ENCODE results near the gene LIPC. TPM values are rescaled to one million over a fixed set of nuclear protein-coding genes. Genes with fewer than 3 reads are reported as not detected.

LIPC gene
- total and polyA plus RNA-seq, 10 of the 15 experiments (the other 5 are each of a cell fraction or from before 2014, with no cell fraction given): 0.06 to 0.31 (median 0.16) TPM; not detected in 1

DNA sequence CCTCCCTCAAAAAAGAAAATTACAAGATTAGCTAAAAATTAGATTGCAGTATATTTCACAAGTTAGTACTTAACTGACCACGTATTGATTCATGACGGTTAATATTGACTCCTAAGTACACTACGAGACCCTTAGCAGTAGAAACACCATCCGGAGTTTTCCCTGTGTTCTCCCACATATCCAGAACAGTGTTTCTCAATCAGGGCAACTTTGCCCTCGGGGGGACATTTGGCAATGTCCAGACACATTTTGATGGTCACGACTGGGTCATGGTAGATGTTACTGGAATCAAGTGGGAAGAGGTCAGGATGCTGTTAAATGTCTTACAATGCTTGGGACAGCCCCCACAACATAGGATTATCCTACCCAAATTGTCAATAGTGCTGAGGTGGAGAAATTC lies 40.7 kb upstream of the LIPC start:
- H3K4me1 ChIP-seq (ENCODE audit: control insufficient read depth, insufficient read depth, low read length): no peaks in the 10 kb centered on the region
- POLR2A ChIA-PET: no interaction called here
- BruUV-seq (replicated peaks): no TSS peak
- no peak overlapping the region for H2AFZ ChIP-seq (ENCODE audit: control insufficient read depth, low read depth, low read length)
- CTCF ChIA-PET: interaction anchor here (0.8 kb wide), 1 partner anchor 83 kb away, joined by 3 read pairs; no protein-coding TSS in a partner anchor
- H3K79me2 ChIP-seq (ENCODE audit: control insufficient read depth, insufficient read depth, low read length): no peaks in the 10 kb centered on the region
- DNase-seq (ENCODE audit: low read depth, low spot score): no peak
- H3K4me3 ChIP-seq: no peak overlapping the region
- H4K20me1 ChIP-seq (ENCODE audit: control insufficient read depth, insufficient read depth): no peaks in the 10 kb centered on the region
- SMC1A ChIA-PET (ENCODE audit: uncharacterized antibody, unreplicated experiment): interaction anchor here (0.6 kb wide), 1 partner anchor 26 kb away, joined by 3 read pairs; no protein-coding TSS in a partner anchor
- H3K27ac ChIP-seq (ENCODE audit: control insufficient read depth, insufficient read depth): no peak overlapping the region
- no peak for FAIRE-seq
- TF ChIP-seq EP300 (IDR thresholded peaks at IDR 0.05; ENCODE audit: borderline replicate concordance in 1 of 2, control insufficient read depth in 1 of 2, low read depth in 2 of 2, low read length in 2 of 2): no peak
- no peak overlapping the region for H3K4me2 ChIP-seq (ENCODE audit: control insufficient read depth, insufficient read depth)
- in situ Hi-C loops (cut with MboI) (no loop called here), intact Hi-C loops (cut with micrococcal nuclease; ENCODE audit: unreplicated experiment) (no loop called here)
- no peak overlapping the region for H3K9ac ChIP-seq (ENCODE audit: control insufficient read depth, insufficient read depth, low read length)
- 72% methylated on average over 6 of the region's 6 CpGs for WGBS (ENCODE audit: insufficient coverage, insufficient replicate concordance, low lambda C conversion rate, missing lambda C conversion rate)
- H3K27me3 ChIP-seq (replicated peaks in 1 of 2; ENCODE audit: control insufficient read depth in 2 of 2, insufficient read depth in 2 of 2, low read length in 1 of 2): no peaks in the 10 kb centered on the region
- ATAC-seq: no peak
- H3K9me3 ChIP-seq (replicated peaks; ENCODE audit: control insufficient read depth, insufficient read depth, low read length): no peaks in the 10 kb centered on the region
- RAD21 ChIA-PET (ENCODE audit: unreplicated experiment): no interaction called here
- H3K36me3 ChIP-seq (ENCODE audit: control insufficient read depth in 2 of 2, insufficient read depth in 2 of 2, low read length in 1 of 2): no peaks in the 10 kb centered on the region

GRCh38 chr15:58392141-58392540 lies 39.6 kb upstream of the LIPC start:
- ATAC-seq (no peak), DNase-seq (ENCODE audit: low read depth, low spot score) (no peak), FAIRE-seq (no peak)
- ChIA-PET CTCF (no interaction called here), RAD21 (ENCODE audit: unreplicated experiment) (no interaction called here), POLR2A (interaction anchor here (1.3 kb wide), 1 partner anchor 9 kb away, joined by 3 read pairs; no protein-coding TSS in a partner anchor), SMC1A (ENCODE audit: uncharacterized antibody, unreplicated experiment) (no interaction called here)
- no peak overlapping the region for H3K4me2 ChIP-seq (ENCODE audit: control insufficient read depth, insufficient read depth)
- no peaks in the 10 kb centered on the region for H3K9me3 ChIP-seq (replicated peaks; ENCODE audit: control insufficient read depth, insufficient read depth, low read length)
- no peak overlapping the region for H3K9ac ChIP-seq (ENCODE audit: control insufficient read depth, insufficient read depth, low read length)
- H4K20me1 ChIP-seq (ENCODE audit: control insufficient read depth, insufficient read depth): no peaks in the 10 kb centered on the region
- TF ChIP-seq YY1 (IDR thresholded peaks at IDR 0.05; ENCODE audit: low read depth, low read length) (no peak), EED (IDR thresholded peaks at IDR 0.05; ENCODE audit: low read depth) (no peak), RAD51 (IDR thresholded peaks at IDR 0.05) (no peak), IKZF2 (IDR thresholded peaks at IDR 0.05) (no peak), STAT1 (conservative IDR thresholded peaks at IDR 0.05) (no peak), SMC3 (IDR thresholded peaks at IDR 0.05; ENCODE audit: borderline replicate concordance, low read length) (no peak), MEF2A (IDR thresholded peaks at IDR 0.05; ENCODE audit: insufficient read depth, low read depth, low read length) (no peak), ETV6 (conservative IDR thresholded peaks at IDR 0.05 in 1 of 2, IDR thresholded peaks at IDR 0.05 in 1 of 2; ENCODE audit: borderline replicate concordance in 1 of 2, low read depth in 1 of 2) (no peak), CHD2 (IDR thresholded peaks at IDR 0.05; ENCODE audit: borderline replicate concordance, low read depth, low read length) (no peak), ESRRA (IDR thresholded peaks at IDR 0.05; ENCODE audit: low read length) (no peak), ZBED1 (IDR thresholded peaks at IDR 0.05; ENCODE audit: borderline replicate concordance) (no peak), BCL11A (IDR thresholded peaks at IDR 0.05; ENCODE audit: low read depth, low read length) (no peak)
- TF ChIP-seq, protein P1, sequence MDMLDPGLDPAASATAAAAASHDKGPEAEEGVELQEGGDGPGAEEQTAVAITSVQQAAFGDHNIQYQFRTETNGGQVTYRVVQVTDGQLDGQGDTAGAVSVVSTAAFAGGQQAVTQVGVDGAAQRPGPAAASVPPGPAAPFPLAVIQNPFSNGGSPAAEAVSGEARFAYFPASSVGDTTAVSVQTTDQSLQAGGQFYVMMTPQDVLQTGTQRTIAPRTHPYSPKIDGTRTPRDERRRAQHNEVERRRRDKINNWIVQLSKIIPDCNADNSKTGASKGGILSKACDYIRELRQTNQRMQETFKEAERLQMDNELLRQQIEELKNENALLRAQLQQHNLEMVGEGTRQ (IDR thresholded peaks at IDR 0.05; ENCODE audit: borderline replicate concordance, low read depth, low read length): no peak
- no TSS peak for BruUV-seq (replicated peaks)
- WGBS (ENCODE audit: insufficient coverage, insufficient replicate concordance, low lambda C conversion rate, missing lambda C conversion rate): 73% methylated on average over 3 of the region's 3 CpGs
- no peaks in the 10 kb centered on the region for H3K27me3 ChIP-seq (replicated peaks in 1 of 2; ENCODE audit: control insufficient read depth in 2 of 2, insufficient read depth in 2 of 2, low read length in 1 of 2)
- H3K4me3 ChIP-seq: no peak overlapping the region
- no peaks in the 10 kb centered on the region for H3K36me3 ChIP-seq (ENCODE audit: control insufficient read depth in 2 of 2, insufficient read depth in 2 of 2, low read length in 1 of 2)
- H3K4me1 ChIP-seq (ENCODE audit: control insufficient read depth, insufficient read depth, low read length): no peaks in the 10 kb centered on the region
- no peaks in the 10 kb centered on the region for H3K79me2 ChIP-seq (ENCODE audit: control insufficient read depth, insufficient read depth, low read length)
- no peak overlapping the region for H2AFZ ChIP-seq (ENCODE audit: control insufficient read depth, low read depth, low read length)
- in situ Hi-C loops (cut with MboI): no loop called here
- intact Hi-C loops (cut with micrococcal nuclease; ENCODE audit: unreplicated experiment): no loop called here
- no peak overlapping the region for H3K27ac ChIP-seq (ENCODE audit: control insufficient read depth, insufficient read depth)

Data from GM12878 (cell line).